Fibroblast of the aortic adventitia (primary cell): Measurements from ENCODE around the gene GALNT13. TPM values are rescaled to one million over a fixed set of nuclear protein-coding genes. Genes with fewer than 3 reads are reported as not detected.

Experiments used
- DNase-seq: peaks from one replicate; pipeline ENCODE4 v3.0.0-alpha.2; 2010; ENCODE audit warnings: low read depth
- H3K4me3 ChIP-seq: 2 replicates; pipeline ENCODE4 v1.5.1; 2011; ENCODE audit warnings: low read depth, mild to moderate bottlenecking, control low read depth, low read length, moderate library complexity
- total RNA-seq: library from RNA; depleted of rRNA; stranded (reverse); fragments of >200 nt; gene quantifications from 2 replicates; pipeline ENCODE4 v1.2.3, GENCODE V29; 2012; ENCODE audit warnings: low replicate concordance
- TF ChIP-seq, protein P1 (sequence below): IDR thresholded peaks from 2 replicates; pipeline ENCODE4 v1.5.1; 2011; ENCODE audit warnings: mild to moderate bottlenecking, low read length, control low read depth, inconsistent platforms; ENCODE audit not compliant: insufficient read depth

Gene GALNT13
- total RNA-seq, 1 donor: 0.45 TPM

DNA sequence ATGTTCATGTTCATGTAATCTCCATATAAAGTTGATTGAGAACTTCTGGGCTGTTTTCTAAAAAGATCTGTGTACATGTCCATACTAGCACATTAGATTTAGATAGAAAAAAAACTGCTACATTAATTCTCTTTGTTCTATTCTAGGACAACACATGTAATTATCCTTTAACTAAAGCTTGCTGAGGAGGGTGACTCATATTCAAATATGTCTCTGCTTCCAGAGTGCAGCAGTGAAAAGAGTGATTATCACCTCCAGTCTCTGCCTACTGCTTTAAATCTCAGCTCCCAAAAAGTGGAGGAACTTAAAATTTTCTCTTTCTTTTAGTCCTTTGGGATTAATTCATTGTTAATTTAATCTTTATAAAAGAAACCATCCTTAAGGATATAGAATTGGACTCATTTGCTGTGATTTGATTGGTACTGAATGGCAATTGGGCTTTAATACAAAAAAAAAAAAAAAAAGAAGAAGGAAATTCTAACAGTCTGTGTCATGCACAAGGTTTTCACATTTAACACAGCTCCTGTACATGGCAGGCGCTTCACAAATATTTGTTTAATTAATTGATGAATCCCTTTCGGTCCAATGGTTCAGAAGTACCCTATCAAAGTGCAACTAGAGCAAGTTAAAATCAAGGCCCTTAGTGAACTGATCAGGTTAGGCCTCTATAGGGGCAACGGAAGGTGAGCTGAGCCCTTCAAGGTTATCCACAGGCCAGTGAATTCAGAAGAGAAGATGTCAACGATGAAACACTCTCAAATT is 612.8 kb downstream of the GALNT13 start:
- no peak for DNase-seq
- no peak overlapping the region for H3K4me3 ChIP-seq
- TF ChIP-seq, protein P1, sequence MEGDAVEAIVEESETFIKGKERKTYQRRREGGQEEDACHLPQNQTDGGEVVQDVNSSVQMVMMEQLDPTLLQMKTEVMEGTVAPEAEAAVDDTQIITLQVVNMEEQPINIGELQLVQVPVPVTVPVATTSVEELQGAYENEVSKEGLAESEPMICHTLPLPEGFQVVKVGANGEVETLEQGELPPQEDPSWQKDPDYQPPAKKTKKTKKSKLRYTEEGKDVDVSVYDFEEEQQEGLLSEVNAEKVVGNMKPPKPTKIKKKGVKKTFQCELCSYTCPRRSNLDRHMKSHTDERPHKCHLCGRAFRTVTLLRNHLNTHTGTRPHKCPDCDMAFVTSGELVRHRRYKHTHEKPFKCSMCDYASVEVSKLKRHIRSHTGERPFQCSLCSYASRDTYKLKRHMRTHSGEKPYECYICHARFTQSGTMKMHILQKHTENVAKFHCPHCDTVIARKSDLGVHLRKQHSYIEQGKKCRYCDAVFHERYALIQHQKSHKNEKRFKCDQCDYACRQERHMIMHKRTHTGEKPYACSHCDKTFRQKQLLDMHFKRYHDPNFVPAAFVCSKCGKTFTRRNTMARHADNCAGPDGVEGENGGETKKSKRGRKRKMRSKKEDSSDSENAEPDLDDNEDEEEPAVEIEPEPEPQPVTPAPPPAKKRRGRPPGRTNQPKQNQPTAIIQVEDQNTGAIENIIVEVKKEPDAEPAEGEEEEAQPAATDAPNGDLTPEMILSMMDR: no peak

DNA sequence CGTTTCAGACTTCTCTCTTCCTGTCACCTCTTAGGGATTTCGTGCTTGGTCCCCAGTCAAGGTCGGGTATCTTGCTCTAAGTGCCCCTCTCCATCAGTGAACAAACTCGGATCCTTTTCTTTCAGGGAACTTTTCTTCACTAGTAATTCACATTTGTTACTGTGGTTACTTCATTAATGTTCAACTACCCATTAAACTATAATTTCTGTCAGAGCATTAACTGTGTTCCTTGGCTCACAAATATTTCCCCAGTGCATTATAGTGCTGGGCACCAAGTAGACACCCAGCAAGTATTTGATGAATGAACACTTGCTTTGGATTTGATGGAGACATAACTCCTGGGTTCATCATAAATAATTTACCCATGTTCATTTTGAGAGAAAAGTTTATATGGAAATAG is 617.1 kb downstream of the GALNT13 start:
- no peak for DNase-seq
- no peak overlapping the region for H3K4me3 ChIP-seq
- TF ChIP-seq, protein P1: no peak

DNA sequence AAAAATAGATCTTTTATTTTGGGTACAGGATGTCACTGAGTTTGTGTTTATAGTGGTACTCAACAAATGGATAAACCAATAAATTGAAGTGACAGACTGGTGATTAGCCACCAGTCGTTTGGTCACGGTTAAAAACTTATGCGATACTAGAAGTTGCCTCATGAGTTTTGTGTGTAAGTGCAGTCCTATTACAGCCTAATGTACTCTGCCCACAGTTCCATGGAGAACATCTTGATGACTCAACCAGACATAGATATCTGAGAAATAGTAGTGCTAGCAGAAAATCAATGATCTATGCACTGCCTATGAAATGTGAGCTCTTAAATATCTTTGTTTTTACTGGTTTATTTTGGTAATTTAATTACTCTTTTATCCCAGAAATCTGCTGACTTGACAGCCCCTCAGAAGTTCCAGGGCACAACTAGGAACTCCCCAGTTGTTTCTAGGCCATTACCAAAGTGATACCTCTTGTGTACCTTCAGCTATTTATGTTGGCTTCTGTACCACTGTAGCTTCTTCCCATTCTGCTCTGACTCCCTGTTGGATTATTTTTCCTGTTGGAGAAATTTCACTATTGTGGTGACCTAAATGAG is 617.6 kb downstream of the GALNT13 start:
- TF ChIP-seq, protein P1: no peak
- no peak overlapping the region for H3K4me3 ChIP-seq
- DNase-seq: no peak

DNA sequence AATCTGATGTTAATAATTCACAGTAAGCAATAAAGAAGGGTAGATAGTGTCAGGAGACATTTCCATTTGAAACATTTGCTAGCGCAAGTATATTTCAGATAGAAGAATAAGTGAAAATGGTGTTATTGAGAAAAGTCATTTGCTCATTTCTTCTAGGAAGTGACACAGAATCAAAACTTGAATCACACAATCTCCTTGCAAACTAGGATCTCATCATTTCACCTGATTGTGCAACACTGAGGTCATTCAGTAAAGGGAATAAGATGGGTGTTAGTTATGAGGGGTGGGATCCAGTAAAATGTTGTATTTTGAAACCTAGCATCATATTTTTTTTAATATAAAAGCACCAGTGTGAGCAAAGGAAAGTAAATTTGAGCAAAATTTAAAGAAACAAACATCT is 618.8 kb downstream of the GALNT13 start:
- TF ChIP-seq, protein P1: no peak
- H3K4me3 ChIP-seq: no peak overlapping the region
- no peak for DNase-seq

DNA sequence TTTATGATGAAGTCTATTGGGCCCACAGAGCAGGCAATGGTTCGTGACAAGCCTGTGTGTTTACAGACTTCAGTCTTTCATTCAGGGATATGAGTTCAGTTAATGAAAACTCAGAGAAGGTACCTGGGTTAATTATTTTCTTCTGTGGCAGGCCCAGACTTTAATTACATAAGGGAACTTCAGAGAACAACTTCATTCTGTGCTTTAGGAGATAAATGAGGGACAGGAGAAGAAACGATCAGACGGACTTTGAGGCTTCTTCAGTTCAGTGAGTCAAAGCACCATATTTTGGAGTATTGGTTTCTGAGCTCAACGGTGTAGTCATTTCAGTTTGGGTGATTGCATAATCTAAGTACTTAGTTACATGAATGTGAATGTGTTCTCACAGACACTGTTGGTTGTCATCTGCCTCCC is 623.7 kb downstream of the GALNT13 start:
- H3K4me3 ChIP-seq: no peak overlapping the region
- TF ChIP-seq, protein P1: no peak
- no peak for DNase-seq

DNA sequence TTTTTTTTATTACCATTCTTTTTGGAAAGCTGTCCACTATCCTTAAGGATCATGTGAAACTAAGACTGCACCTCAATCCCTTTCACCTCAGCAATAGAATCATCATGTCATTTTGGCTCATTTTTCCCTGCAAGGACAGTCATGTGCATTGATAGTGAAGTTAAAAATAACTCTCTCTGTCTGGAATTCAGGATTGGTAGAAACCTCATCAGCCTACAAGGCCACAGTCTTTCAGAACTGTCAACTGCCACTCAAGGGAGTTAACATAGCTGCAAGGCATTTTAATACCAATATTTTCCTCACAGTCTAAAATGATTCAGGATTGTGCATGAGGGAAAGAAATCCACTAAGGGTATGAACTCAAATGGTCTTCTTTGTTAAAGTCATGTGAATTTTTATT is 625.3 kb downstream of the GALNT13 start:
- no peak for DNase-seq
- TF ChIP-seq, protein P1: no peak

More for the DNA sequence above, 625.3 kb downstream of the GALNT13 start:
- H3K4me3 ChIP-seq: no peak overlapping the region
